ENCODE results near the gene RAB11FIP5.
"Not testable (repeated sequence)": the region's sequence is repeated elsewhere in the genome, so short reads cannot be mapped to it uniquely, and the experiment has no call there.

The RAB11FIP5 gene, protein sequence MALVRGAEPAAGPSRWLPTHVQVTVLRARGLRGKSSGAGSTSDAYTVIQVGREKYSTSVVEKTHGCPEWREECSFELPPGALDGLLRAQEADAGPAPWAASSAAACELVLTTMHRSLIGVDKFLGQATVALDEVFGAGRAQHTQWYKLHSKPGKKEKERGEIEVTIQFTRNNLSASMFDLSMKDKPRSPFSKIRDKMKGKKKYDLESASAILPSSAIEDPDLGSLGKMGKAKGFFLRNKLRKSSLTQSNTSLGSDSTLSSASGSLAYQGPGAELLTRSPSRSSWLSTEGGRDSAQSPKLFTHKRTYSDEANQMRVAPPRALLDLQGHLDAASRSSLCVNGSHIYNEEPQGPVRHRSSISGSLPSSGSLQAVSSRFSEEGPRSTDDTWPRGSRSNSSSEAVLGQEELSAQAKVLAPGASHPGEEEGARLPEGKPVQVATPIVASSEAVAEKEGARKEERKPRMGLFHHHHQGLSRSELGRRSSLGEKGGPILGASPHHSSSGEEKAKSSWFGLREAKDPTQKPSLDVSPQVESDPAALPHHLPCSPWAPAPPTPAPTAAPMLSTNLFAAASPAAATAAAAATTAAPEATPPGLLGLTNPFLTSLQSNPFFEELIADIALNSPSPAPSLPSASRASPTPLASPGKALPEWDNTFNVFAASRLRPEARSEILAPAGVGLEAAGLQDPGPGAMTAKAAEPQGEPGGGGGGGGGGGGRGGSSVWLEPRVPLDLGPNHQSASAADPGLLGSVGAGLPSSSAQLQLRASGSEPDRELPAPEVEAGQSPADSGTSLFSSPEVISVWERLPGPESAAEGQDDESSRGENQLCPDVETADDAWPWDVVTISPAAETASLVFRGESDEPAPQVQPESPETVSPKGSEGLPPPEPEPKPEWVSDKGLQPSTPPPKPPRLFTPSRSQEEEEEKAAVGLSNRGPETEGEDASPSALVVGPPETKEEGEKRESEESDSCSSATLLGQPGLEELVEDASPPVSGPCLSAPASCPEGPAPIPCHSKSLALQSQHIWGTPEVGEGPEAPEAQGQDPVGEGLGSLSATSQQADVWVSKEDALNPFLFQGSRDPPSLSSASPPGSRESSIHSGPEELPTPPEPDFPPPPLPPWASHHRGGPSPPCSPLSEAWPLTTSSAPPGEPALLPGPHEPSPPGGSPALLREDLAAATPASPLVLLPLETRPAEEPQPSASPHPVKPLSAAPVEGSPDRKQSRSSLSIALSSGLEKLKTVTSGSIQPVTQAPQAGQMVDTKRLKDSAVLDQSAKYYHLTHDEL (N-terminal part only)

DNA sequence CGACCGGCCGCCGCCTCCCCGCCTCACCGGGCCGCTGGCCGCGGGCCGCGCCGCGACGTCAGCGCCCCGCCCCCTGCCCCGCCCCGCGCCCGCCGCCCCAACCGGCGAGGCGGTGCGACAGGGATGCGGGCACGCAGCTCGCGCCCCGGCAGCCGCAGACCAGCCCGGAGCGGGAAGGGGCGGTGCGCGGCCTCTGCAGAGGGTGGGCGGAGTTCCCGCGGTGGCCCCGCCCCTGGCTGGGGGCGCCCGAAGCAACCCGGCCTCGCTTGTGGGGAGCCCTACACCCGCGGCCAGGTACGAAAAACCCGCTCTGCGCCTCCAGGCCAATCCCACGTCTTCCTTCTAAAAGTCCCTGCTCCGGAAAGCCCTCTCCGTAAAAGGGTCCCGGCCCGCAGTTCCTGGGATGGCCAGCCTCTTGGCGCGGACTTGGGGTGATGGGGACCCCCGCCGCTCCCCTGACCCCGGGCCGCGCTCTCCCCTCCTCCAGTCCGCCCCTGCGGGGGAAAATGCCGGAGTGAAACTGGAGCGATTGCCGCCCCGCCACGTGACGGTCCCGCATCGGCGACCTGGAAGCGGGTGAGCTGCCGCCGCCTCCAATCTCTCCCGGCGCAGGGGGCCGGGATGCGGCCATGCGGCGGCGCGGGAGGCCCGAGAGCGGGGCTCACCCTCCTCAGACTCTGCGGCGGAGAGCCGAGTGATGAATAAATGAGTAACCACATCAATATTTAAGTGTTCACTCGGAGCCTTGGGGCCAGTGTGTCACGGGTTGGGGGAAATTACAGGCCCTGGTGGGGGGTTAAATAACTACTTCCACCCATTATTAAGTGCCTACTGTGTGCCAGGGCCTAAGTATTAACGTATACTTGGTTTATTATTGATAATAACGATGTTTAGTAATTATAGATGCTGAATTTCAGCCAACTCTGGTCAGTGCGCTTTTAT, at the start of gene RAB11FIP5:
Gene RAB11FIP5, minus strand, starts transcription at position 36 of the 942 bp plus-strand sequence. CDS start 171 bp downstream, outside the sequence.
- DNase-seq (ENCODE audit: low read depth) = peak; percentile 63

DNA sequence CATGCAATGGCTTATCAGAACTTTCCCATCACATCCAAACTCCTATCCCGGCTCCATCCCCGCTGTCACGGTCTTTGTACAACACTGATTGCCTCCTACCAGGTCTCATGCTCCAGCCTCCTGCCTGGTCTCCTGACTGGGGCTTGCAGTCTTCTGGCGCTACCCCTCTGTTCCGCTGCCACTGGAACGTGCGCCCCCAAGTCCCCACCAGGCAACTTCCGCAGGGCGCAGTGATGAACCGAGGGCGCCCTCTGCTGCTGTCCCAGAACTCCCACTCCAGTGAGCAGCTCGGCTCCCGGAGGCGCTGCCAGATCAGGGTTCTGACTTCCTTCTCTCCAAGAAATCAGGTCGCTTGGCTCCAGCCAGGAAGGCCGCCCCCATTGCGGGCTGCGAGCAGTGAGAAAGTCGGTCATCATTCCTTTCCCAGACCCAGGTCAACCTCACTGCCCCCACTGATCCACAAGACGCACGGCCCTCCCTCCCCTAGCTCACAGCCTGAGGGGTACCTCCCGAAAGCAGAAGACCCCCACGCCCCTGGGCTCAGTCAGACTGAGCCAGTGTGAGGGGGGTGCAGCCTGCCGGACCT, 43.9 kb upstream of the RAB11FIP5 start:
- DNase-seq (ENCODE audit: low read depth) = no peak

DNA sequence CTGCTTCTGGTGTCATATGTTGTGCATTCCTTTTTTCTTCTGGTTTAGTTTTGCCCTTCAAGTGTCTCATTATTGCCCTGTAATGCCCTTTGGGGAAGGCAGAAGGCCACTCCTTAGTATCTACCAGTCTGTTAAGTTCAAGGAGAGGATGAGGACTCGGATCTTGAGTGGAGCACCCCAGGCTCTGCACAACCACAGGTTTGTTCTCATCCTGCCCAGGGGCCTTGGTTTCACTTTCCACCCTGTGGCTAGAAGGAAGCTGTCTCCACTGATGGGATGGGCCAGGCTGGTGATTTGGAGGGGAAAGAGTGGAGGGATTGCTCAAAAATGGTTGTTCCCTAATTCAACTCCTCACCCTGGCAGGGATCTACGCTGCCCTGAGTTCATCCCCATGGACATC, 30.2 kb upstream of the RAB11FIP5 start:
- no peak for DNase-seq (ENCODE audit: low read depth)

DNA sequence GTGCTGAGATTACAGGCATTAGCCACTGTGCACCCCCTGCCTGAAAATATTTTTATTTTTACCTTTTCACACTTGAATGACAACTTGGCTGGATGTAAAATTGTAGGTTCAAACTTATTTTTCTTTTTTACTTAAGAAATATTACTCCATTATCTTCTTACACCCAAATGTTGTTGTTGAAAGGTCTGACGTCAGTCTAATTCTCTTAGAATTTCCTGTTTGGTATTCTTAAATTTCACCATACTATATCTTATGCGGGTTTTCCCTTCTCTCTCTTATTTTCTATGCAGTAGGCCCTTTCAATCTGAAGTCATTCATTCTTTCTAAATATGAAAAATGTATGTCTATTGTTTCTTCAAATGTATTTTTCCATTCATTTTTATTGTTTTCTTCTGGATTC, 29.1 kb upstream of the RAB11FIP5 start:
- no peak for DNase-seq (ENCODE audit: low read depth)

DNA sequence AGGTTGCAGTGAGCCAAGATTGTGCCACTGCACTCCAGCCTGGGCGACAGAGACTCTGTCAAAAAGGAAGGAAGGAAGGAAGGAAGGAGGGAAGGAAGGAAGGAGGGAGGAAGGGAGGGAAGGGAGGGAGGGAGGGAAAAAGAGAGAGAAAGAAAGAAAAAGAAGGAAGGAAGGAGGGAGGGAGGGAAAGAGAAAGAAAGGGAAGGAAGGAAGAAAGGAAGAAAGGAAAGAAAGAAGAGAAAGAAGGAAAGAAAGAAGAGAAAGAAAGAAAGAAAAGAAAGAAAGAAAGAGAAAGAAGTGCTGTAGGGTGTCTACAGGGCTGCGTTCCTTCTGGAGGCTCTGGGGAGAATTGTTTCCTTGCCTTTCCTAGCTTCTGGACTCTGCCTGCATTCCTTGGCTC, 22.5 kb upstream of the RAB11FIP5 start:
- DNase-seq (ENCODE audit: low read depth) = no peak

DNA sequence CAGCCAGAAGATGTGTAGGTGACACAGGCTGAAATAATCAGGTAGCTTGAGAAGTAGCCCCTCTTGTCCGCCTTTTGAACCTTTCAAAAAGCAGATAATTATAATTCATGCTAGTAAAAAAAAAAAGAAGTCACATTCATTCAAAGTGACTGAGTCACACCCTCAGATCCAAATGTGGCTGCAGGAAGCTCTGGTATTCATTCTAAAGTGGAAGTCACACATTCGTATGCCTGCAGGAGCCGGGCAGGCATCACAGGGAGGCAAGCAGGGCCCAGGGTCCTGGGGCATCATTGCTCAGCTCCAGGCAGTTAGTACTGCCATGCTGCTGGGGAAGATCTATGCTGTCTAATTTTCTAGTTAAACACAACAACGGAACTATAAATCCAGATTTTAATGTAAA, 21.7 kb upstream of the RAB11FIP5 start:
- DNase-seq (ENCODE audit: low read depth) = no peak

DNA sequence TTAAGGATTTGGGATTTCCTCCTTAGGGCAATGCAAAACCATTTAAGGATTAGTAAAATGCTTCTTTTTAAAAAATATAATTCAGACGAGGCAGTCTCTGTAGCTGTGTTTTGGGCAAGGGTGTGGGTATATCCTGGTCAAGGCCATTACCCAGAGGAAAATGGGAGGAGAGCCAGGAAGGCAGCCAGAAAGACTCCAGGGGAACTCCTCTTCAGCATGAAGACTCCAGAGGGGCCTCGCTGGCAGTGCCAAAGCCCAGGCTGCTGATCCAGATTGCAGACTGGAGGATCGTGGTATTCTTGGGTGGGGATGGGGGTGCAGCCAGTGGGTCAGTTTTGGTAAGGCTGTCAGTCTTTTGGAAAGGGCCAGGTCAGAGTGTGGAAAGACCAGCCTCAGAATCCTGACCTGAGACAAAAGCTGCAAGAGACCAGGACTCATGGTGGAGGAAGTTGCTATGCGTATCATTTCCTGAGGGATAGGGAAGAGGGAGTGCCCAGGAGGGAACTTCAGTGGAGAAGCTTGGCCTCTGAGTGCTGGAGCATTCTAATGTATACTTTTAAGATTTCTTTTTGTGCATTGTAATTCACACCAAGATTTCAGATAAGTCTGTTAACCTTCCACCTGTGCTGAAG, 20.9 kb upstream of the RAB11FIP5 start:
- no peak for DNase-seq (ENCODE audit: low read depth)

DNA sequence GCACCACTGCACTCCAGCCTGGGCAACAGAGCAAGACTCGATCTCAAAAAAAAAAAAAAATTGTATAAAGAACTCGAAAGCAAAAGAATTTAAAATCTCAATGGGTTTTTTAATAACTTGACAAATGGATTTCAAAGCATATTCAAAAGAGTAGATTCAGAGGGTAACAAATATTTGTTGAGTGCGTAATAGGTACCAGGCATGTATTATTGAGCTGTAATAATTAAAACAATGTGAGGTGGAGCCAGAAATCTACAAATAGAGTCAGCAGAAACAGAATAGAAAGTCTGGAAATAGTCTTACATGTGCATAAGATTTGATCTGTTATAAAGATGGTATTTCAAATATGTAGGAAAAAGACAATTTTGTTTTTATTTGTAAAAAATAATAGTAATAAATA, 19.1 kb upstream of the RAB11FIP5 start:
- no peak for DNase-seq (ENCODE audit: low read depth)

DNA sequence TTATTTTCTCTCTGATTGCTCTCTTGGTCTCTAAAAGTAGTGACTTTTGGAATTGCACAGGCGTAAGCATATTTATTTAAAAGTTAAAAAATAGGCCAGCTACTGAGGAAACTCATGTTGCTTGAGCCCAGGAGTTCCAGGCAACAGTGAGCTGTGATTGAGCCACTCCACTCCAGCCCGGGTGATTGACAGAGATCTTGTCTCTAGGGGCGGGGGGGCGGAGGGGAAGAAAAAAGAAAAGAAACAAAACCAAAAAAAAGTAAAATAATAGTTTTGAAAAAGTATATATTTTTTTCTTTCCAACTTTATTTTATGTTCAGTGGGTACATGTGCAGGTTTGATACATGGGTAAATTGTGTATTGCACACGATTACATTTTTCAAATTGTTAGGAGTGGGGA, 18.0 kb upstream of the RAB11FIP5 start:
- no peak for DNase-seq (ENCODE audit: low read depth)

DNA sequence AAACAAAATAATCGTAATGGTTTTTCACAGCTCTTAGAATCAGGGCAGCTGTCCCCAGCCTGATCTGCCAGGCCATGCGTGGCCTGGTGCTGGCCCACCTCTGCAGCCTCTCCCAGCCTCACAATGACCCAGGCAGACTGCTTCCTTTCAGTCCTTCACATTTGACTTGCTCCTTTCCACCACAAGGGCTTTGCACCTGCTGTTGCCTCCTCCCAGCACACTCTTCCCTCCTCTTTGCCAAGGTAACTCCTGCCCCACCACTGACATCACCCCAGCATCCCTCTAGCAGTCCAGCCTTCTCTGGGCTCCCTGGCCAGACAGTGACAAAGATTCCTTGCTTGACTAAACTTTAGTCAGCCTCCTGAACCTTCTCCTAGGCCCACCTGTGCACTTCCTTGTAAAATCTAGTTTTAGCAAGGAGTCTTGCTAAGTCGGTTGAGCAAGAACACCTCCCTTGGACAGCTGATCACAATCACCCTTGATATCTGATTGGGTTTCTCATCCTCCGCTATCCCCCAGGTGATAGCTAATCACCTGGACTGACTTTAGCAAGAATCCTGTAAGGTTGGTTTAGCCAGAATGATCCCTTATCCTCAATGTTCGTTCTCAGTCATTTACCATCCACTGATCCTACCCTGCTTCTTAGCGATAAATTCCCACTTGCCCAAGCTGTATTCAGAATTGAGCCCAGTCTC, 16.2 kb upstream of the RAB11FIP5 start:
- DNase-seq (ENCODE audit: low read depth) = no peak

DNA sequence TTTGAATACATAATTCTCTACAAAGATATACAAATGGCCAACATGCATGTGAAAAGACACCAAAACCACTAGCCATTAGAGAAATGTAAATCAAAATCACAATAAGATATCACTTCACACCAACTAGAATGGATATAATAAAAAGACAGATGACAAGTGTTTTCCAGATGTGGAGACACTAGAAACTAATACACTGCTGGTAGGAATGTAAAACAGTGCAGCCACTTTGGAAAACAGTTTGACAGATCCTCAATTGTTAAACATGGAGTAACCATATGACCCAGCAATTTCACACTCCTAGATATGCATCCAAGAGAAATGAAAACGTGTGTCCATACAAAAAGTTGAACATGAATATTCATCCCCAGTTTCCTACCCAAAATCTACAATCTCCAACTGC, 9.8 kb upstream of the RAB11FIP5 start:
- no peak for DNase-seq (ENCODE audit: low read depth)

DNA sequence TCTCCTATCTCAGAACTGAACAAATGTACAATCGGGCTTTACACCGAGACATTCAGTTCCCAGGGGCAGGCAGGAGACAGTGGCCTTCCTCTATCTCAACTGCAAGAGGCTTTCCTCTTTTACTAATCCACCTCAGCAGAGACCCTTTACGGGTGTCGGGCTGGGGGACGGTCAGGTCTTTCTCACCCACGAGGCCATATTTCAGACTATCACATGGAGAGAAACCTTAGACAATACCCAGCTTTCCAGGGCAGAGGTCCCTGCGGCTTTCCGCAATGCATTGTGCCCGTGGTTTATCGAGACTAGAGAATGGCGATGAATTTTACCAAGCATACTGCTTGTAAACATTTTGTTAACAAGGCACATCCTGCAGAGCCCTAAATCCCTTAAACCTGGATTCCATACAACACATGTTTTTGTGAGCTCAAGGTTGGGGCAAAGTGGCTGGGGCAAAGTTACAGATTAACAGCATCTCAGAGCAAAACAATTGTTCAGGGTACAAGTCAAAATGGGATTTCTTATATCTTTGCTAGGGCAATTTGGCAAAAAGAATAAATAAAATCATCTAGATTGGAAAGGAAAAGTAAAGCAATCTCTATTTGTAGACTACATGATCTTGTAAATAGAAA, 7.0 kb upstream of the RAB11FIP5 start:
- not testable (repeated sequence) for DNase-seq (ENCODE audit: low read depth)

DNA sequence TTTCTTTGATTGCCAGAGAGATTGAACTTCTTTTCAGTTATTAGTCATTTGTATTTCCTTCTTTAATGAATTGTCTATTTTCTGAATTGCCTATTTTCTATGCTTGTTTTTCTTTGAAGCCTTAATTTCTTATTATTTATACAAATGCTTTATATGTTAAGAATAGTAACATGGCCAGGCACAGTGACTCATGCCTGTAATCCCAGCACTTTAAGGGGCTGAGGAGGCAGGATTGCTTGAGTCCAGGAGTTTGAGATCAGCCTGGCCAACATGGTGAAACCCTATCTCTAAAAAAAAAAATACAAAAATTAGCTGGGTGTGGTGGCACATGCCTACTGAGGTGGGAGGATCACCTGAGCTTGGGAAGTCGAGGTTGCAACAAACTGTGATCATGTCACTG, 4.7 kb upstream of the RAB11FIP5 start:
- no peak for DNase-seq (ENCODE audit: low read depth)

DNA sequence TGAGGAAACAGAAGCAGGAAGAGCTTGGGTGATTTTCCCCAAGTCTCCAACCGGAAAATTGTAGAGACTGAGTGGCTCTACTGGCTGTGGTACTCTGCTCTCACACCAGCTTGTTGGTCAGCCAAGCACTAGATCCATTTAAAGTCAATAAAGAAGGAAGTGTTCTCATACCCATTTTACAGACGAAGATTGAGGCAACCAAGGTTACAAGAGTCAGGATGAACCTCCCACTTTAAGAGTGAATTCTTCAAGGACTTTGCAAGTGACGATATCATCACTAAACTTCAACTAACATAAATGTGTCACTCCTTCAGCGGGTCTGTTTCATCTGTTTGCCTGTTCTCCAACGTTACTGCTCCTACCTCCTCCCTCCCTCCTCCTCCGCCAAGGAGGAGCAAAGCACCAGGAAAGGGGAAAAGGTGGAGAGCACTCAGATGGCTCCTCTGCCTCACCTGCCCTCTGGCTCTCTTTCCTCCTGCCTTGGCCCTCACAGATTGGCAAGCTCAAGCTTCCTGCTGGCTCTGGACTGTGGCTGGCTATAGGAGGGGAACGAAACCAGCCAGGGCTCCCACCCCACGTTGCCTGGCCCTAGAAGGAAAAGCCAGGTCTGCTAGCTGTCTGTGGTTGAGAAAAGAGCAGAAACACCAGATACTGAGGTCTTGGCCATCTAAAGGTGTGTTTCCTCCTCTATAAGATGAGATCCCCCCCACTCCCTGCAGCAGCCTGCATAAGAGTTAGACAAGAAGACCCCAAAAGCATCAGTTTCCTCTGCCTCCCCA, 3.6 kb upstream of the RAB11FIP5 start:
- DNase-seq (ENCODE audit: low read depth) = no peak

DNA sequence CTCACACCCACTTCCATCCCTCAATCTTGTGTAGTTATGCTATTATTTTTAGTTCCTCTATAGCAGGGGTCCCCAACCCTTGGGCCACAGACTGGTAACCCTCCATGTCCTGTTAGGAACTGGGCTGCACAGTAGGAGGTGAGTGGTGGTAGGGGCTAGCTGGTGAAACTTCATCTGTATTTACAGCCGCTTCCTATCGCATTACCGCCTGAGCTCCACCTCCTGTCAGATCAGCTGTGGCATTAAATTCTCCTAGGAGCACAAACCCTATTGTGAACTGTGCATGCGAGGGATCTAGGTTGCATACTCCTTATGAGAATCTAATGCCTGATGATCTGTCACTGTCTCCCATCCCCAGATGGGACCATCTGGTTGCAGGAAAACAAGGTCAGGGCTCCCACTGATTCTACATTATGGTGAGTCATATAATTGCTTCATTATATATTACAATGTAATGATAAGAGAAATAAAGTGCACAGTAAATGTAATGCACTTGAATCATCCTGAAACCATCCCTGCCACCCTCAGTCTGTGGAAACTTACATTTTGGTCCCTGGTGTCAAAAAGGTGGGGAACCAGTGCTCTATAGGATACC, 1.6 kb upstream of the RAB11FIP5 start:
- no peak for DNase-seq (ENCODE audit: low read depth)

DNA sequence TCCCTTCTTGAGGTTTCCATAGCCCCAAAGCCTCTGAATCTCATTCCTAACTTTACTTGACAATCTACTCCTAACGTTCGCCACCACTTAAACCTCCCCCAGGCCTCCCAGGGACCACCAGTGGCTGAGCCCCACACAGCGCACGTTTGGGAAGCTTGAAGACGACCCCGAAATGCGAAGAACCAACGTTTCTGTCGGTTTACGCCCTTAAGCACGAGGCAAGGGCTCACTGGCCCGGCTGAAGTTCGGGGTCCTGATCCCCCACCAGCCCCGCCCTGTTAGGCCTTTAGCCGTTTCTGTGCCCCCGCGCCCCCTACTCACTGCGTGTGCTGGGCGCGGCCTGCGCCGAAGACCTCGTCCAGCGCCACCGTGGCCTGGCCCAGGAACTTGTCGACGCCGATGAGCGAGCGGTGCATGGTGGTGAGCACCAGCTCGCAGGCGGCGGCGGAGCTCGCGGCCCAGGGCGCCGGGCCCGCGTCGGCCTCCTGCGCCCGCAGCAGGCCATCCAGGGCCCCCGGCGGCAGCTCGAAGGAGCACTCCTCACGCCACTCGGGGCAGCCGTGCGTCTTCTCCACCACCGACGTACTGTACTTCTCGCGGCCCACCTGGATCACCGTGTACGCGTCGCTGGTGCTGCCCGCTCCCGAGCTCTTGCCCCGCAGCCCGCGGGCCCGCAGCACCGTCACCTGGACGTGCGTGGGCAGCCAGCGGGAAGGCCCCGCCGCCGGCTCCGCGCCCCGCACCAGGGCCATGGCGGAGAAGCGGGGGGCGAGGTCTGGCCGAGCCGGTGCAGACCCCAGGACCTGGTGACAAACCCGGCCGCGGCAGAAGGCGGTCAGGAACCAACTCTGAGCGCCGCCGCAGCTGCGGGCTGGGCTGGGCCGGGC, 479 bp downstream of the RAB11FIP5 start:
- DNase-seq (ENCODE audit: low read depth) = no peak
